Colonic mucosa (tissue), 4 donors: ENCODE measurements around the gene RBM19. TPM values are rescaled to one million over a fixed set of nuclear protein-coding genes. Genes with fewer than 3 reads are reported as not detected.

Source experiments
- DNase-seq: peaks from one replicate; pipeline ENCODE4 v3.0.0-alpha.2; 2020
- H3K27ac ChIP-seq: fragments of 200-600 bp; one replicate; pipeline ENCODE4 v1.8.0; 2021
- H3K27me3 ChIP-seq: fragments of 200-600 bp; one replicate; pipeline ENCODE4 v1.8.0; 2021
- H3K36me3 ChIP-seq: fragments of 200-600 bp; one replicate; pipeline ENCODE4 v1.8.0; 2021
- H3K4me1 ChIP-seq: fragments of 200-600 bp; one replicate; pipeline ENCODE4 v1.8.0; 2021; ENCODE audit warnings: mild to moderate bottlenecking
- H3K4me3 ChIP-seq: fragments of 200-600 bp; one replicate; pipeline ENCODE4 v1.8.0; 2021
- H3K9ac ChIP-seq, 2 donors: one replicate each; pipeline ENCODE4 v1.7.0; 2013; ENCODE audit warnings: control low read depth in 2 of 2, low read depth in 2 of 2, low read length in 2 of 2
- H3K9me3 ChIP-seq: fragments of 200-600 bp; one replicate; pipeline ENCODE4 v1.8.0; 2021
- CTCF ChIP-seq: fragments of 200-600 bp; IDR thresholded peaks from one replicate; pipeline ENCODE4 v1.8.0; 2022; ENCODE audit warnings: antibody characterized with exemption, mild to moderate bottlenecking
- intact Hi-C: fragments of 100-400 bp; cut with DNase I; formaldehyde crosslinking; loops from one replicate; pipeline ENCODE4 v1.14.1; 2022
- total RNA-seq, 2 donors: library from RNA; stranded (reverse); fragmentation: NEBNext Ultra II Directional in 1 of 2; extraction: Animal tissue kit (Norgen Biotek cat#: 25700) in 1 of 2; gene quantifications; one replicate each; pipeline ENCODE4 v1.2.1, GENCODE V29; 2021
- donor health status: healthy.
- donor health status: DM: no; HTN: no; CAD: no.
- donor health status: DM: no; HTN: no; CAD: no.

Gene RBM19
- total RNA-seq, 2 donors from 2014 or later, result 13.5 to 33.1 TPM

DNA sequence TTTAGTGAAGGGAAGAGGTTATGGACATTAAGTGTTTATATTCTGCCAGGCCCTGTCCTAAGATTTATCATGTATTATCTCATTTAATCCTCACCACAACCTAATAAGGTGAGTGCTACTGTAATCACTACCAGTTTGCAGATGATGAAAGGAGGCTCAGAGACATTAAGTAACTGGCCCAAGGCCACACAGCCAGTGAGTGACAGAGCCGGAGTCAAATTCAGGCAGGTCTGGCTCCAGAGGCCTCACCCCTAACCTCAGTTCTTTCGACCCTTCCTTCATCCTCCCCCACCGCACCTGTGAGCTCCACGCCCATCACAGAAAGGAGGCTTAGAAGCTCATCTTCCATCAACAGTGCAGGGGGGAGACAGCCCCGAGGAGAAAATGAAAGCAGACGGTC, 197.3 kb downstream of the RBM19 start:
- intact Hi-C loops, result no loop called here
- peaks cover 4% of the 10 kb centered on the region for H3K27me3 ChIP-seq
- no peak overlapping the region for H3K9ac ChIP-seq
- no peak overlapping the region for H3K4me3 ChIP-seq
- no peak for TF ChIP-seq CTCF
- H3K27ac ChIP-seq, result no peak overlapping the region
- no peaks in the 10 kb centered on the region for H3K9me3 ChIP-seq
- no peaks in the 10 kb centered on the region for H3K36me3 ChIP-seq
- no peak for DNase-seq
- no peaks in the 10 kb centered on the region for H3K4me1 ChIP-seq

DNA sequence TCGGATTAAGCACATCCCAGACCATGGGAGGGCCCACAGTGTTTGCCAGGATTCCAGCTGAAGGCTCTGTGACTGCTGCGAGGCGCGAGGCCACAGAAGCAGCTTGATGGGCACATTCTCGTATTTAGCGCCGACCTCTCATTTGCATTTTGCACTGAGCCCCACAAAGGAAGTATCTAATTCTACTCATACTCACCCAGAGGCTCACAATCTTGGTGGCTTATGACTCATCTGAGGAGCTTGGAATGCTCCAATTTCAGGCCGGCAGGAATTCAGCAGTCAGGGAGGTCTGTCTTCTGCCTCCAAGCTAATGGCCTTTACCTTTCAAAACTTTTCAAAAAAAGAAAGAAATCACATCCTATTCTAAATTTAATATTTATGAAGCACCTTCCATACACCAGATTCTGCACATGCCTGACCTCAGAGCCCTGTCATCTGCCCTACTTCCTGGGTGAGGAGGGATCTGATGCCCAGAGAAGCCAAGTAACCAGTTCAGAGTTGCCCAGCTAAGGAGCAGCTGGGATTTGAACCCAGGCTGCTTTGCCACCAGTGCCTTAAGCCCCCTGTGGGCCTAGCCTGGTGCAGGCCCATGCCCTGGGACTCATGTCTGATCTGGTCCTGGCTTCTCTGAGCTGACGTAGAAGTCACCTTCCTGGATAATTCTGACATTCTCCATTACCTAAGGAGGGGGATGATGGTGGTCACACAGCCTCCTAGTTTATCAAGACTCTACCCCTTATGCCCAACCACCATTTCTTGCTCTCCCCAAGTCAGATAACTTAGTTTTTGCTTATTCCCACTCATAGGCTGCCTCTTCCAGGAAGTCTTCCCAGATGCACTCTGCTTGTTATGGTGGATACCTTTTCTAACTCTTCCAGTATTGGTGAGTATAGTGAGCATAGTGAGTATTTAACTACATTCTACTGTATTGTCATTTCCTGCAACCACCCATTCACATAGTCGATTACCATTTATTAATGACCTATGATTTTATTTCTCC, 198.9 kb downstream of the RBM19 start:
- no peaks in the 10 kb centered on the region for H3K9me3 ChIP-seq
- H3K4me3 ChIP-seq, result no peak overlapping the region
- H3K4me1 ChIP-seq, result no peaks in the 10 kb centered on the region
- no peaks in the 10 kb centered on the region for H3K36me3 ChIP-seq
- intact Hi-C loops, result no loop called here
- no peak overlapping the region for H3K27ac ChIP-seq
- no peak for DNase-seq
- peaks cover 4% of the 10 kb centered on the region for H3K27me3 ChIP-seq
- no peak overlapping the region for H3K9ac ChIP-seq
- TF ChIP-seq CTCF, result no peak
